HG03521 (cell line): ENCODE results near the gene SGMS1.
"Not testable (repeated sequence)": the region's sequence is repeated elsewhere in the genome, so short reads cannot be mapped to it uniquely, and the experiment has no call there.

Source experiments
- ATAC-seq: cut with Tn5 transposase; IDR thresholded peaks from one replicate; pipeline ENCODE4 v1.9.1; 2021; ENCODE audit warnings: mild to moderate bottlenecking, moderate library complexity; ENCODE audit not compliant: unreplicated experiment

The SGMS1 gene

DNA sequence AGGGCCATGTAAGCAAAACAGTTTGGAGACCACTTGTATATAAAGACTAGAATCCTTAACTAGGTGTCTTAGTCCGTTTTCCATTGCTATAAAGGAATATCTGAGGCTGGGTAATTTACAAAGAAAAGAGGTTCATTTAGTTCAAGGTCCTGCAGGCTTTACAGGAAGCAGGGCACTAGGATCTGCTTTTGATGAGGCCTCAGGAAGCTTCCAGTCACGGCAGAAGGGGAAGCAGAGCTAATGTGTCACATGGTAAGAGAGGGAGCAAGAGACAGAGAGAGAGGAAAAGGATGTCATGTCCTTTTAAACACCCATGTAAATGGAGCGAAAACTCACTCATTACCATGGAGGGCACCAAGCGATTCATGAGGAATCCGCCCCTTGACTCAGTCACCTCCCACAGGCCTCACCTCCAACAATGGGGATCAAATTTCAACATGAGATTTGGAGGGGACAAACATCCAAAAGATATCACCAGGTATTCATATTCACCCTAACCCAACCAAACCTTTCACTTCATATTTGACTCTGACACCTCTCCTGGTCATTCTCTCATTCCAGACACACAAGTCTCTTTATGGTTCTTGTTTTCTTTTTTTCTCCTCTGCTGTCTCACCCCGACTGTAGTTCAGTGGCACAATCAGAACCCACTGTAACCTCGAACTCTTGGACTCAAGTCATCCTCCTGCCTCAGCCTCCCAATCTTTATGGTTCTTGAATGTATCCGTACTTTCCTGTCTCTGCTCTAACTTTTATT lies 342.4 kb downstream of the SGMS1 start:
- ATAC-seq: no peak

DNA sequence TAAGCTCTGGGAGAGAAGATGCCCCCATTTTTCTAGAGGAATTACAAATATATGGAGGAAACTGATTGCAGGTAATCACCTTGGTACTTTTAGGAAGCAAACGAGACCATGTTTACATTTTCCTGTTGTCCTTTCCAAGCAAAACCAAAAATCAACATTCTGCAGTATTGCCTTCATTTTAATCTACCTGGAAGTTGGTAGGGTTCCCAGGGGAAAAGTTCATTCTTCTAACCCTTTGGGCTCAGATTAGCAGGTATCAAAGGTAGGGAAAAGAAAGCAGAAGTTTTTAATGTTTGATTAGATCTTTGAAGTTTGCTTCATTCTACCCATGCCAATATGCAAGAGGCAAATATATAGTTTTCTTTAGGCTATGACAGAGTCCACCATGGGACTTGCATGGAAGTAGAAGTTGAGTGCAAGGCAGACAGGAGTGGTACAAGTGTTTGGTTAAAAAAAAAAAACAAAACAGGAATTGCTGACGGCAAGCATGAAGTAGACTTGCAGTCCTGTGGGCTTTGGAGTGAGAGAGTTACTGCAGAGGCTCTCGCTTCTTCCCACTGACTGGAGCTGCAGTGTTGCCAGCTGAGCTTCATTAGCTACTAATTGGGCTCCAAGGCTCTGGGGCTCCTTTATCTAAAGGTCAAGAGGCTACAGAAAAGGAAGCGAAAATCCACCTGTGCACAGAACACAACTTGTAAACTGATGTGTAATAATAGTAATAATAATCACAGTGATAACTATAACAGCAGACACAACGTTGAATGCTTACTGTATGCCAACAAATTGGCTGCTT lies 343.5 kb downstream of the SGMS1 start:
- no peak for ATAC-seq

DNA sequence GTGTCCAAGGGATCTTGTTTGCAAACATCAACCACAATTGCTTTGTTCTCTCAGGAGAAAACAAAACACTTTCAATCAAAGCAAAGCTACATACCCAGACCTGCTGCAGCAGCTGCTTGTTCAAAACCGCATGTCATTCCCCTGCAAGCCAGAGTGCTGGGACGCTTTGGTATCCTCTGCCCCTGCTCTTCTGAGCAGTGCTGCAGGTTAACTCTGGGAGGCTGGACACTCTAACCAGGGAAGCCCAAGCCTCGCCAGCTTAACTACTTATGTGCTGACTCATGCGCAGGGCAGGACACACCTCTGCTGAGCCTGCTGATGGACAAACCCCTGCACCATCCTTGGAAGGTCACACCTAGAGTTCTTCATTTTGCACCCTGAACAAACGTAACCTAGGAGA lies 344.3 kb downstream of the SGMS1 start:
- no peak for ATAC-seq

DNA sequence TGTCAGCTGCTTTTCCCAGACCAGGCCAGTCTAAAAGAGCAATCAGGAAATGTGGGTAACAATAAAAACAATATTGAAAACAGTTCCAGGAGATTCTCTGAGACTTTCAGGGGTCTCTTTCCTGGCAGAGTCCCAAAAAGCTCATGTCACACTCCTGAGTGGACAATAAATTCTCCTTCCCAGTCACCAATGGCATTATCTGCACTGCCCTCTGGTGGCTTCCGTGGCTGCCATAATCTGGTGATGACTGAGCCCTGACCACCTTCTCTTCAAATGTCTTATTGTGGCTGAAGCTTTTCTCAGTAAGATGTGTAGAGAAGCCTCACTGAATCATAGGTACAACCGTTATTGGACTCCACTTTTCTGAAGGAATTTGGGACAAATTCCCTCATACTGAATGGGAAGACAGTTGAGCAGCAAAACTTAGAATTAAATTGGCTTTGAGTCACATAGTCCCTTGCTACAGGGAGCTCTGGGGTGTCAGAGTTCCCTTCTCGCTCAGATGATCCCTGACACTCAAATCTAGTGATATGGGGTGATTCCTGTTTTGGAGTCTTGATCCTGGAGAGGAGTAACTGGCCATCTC lies 348.0 kb downstream of the SGMS1 start:
- no peak for ATAC-seq

DNA sequence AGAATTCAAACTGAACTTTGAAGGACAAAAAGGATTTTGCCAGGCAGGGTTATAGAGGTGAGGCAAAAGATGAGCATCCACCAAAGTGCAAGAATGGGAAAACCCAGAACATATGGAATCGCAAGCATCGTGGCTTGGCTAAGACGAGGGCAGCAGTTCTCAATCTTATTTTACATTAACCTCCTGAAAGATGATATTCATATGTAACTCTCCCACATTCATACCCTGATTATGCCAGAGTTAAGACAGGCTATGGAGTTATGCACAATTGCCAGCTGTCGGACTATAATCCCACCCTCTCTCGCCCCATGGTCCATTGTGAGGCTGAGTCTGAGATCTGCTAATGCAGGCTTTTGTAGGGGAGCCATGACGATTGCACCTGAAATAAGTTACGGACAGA lies 351.2 kb downstream of the SGMS1 start:
- ATAC-seq: no peak

DNA sequence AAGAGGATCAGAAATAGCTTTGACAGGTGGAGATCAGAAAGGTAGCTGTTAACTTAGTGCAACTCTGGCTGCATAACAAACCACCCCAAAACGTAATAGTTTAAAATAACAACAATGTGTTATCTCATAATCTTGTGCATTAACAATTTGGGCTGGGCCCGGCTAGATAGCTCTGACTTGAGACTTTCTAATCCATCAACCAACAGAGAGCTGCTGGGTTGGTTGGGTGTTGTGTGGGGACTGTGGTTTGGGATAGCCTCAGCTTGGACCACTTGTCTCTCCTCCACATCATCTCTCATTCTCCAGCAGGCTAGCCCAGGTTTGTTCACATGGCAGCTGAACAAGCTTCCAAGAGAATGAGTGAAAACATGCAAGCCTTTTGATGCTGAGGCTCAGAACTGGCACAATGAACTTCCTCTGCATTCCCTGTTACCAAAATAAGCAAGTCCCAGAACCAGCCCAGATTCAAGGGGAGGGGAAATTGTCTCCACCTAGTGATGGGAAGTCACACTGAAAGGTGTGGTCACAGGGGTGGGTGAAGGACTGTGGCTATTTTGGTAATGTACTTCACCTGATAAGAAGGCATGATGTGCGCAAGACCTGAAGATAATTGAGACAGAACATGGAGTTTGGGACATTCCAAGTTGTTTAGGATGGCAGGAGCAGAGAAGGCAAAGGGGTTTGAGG lies 352.0 kb downstream of the SGMS1 start:
- no peak for ATAC-seq

DNA sequence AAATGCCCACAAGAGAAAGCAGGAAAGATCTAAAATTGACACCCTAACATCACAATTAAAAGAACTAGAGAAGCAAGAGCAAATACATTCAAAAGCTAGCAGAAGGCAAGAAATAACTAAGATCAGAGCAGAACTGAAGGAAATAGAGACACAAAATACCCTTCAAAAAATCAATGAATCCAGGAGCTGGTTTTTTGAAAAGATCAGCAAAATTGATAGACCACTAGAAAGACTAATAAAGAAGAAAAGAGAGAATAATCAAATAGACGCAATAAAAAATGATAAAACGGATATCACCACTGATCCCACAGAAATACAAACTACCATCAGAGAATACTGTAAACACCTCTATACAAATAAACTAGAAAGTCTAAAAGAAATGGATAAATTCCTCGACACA lies 355.9 kb downstream of the SGMS1 start:
- not testable (repeated sequence) for ATAC-seq

DNA sequence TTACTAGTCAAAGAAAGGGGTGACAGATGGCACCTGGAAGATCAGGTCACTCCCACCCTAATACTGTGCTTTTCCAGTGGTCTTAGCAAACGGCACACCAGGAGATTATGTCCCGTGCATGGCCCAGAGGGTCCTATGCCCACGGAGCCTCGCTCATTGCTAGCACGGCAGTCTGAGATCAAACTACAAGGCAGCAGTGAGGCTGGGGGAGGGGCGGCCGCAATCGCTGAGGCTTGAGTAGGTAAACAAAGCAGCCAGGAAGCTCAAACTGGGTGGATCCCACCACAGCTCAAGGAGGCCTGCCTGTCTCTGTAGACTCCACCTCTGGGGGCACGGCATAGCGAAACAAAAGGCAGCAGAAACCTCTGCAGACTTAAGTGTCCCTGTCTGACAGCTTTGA lies 361.1 kb downstream of the SGMS1 start:
- not testable (repeated sequence) for ATAC-seq

DNA sequence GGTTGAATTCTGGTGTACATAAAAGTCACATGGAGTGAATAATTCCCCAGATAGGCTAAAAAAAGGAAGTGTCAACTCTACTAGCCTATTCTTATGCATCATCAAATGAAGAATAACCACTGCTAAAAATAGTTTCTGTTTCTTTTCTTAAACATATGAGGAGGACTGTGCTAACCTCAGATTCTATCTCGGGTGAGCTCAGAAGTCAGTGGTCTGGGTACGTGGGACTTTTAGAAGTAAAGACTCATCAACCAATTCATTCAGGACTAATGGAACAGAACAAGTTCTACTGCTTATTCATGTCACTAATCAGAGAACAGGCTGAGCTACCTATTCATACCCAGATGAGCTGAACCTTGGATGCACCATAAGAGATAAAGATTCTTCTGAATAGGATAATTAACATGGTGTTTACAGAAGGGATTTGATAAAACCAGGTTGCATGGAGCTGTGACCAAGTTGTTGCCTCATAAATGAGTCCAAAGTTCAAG lies 362.9 kb downstream of the SGMS1 start:
- peak; percentile 98 for ATAC-seq
